Activated CD8-positive, alpha-beta memory T cell treated with anti-CD3 and anti-CD28 coated beads for 48 hours (primary cell): Measurements from ENCODE around the gene WNT11.

ENCODE experiments used
- DNase-seq, 3 experiments: peaks; one replicate each; pipeline ENCODE4 v3.0.0-alpha.2; 2020; ENCODE audit warnings: low read depth in 2 of 3, low spot score in 2 of 3

The WNT11 gene

DNA sequence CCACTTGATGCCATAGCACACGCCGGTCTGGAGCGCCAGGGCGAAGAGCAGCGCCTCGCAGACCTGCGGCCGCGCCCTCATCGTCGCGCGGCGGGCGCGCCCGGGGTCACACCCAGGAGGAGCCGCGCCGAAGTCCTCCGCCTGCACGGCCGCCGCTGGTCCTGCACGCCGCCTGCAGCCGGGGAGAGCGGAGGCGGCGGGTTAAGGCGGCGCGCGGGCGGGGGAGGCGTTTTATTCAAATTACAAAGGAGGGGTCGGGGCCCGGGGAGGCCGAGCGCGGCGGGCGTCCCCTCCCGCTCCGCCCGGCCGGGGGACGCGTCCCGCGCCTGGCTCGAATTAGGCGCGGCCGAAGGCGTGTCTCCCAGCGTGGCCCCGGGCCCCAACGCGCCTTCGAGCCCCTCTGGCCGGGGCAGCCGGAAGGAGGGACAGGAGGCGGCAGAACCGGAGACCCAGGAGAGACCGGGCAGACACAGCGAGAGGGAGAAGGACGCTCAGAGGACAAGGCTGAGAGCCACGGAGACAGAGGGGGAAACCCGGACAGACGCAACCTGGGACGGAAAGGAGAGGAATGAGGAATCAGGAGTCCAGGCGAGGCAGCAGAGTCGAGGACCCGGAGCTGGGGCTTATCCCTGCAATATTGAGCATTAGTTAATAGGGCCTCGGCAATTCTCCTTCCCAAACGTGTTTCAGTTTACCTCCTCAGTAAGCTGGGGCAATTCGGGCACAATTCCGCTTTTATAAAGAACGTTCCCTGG lies at the start of gene WNT11:
TSS of gene WNT11 (minus strand) at position 176 of the 755 bp plus-strand sequence. CDS start at position 81, 95 bp downstream.
- DNase-seq: no peak

DNA sequence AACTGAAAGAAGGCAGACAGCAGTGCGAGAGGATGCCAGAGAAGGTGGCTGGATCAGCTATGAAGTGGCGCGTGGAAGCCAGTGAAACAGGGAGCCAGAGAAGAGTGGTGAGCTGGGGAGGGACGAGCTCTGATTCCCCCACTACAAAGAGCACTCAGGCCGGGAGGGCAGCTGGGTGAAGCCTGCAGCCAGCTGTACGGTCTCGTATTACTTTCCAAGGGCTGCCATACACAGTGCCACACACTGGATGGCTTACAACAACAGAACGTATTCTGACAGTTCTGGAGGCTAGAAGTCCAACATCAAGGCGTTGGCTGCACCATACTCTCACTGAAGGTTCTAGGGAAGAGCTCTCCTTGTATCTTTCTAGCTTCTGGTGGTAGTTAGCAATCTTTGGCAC lies 47.1 kb upstream of the WNT11 start:
- DNase-seq: no peak

DNA sequence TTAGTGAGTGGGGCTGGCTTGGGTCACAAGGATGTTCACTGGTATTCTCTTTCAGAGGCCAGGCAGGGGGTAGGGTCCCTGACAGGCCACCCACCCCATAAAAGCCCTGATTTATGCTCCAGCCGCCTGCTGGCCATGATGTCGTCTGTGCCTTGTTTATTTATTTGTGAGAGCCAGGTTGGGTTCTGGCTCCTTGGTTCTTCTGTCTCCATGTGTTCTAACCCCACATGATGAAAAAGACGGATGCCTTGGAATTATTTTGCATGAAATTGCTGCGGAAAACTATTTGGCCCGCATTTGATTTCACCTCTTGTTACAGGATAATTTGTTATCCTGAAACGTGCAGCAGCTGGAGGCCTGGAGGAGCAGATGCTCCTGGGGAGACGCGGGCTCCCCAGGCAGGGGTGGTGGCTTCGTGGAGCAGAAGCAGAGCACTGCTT lies 46.3 kb upstream of the WNT11 start:
- DNase-seq: no peak

DNA sequence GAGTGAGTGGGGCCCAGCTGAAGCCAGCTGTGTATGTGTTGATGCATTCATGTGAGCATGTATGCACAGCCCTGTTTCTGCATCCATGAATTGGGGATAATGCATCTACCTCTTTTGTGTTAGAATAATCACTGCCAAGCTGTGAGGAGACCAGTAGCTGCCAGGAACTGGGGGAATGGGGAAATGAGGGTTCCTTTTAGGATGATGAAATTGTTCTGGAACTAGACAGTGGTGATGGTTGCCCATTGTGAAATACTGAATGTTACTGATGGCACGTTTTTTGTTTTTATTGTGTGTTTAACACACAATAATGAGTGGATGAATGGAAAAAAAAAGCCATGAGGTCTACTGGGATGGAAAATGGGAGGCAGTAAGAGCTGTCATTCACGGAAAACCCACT lies 45.3 kb upstream of the WNT11 start:
- DNase-seq: no peak

DNA sequence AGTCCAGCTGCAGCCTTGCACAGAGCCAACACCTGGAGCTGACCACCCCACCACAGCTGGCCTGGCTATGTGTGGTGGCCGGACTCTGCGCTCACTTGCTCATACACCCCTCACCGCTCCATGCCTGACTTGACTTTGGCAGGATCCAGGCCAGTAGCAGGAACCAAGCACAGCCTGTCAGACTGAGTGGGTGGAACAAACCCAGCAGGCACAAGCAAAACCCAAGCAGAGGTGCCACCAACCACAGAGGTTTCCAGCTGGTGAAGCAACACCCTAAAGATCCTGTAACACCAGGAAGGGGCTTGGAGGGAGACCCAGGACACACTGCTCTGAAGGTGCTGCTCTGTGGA lies 44.9 kb upstream of the WNT11 start:
- DNase-seq: no peak

DNA sequence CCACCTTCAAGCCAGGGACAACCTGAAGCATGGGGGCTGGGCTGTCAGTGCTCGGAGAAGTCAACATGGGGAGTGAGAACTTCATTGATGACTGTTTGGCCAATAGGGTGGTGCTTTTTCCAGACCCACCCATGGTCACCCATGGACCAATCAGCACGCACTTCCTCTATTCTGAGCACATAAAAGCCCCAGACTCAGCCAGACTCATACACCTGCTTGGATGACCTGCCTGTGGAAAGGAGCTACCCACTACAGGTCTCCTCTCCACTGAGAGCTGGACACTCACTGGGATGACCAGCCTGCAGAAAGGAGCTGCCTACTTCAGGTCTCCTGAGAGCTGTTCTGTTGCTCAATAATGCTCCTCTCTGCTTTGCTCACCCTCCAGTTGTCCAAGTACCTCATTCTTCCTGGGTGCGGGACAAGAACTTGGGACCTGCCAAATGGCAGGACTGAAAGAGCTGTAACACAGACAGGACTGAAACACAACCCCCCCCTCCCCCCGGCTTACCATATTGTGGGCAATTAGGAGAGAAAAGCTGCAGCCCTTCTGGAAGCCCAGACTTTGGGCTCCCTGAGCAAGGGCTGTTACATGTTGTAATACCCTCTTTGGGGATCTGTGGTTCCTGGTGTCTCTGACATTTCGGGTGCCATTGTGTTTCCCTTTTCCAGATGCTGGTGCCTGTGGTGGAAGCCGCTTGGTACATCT lies 44.4 kb upstream of the WNT11 start:
- no peak for DNase-seq

DNA sequence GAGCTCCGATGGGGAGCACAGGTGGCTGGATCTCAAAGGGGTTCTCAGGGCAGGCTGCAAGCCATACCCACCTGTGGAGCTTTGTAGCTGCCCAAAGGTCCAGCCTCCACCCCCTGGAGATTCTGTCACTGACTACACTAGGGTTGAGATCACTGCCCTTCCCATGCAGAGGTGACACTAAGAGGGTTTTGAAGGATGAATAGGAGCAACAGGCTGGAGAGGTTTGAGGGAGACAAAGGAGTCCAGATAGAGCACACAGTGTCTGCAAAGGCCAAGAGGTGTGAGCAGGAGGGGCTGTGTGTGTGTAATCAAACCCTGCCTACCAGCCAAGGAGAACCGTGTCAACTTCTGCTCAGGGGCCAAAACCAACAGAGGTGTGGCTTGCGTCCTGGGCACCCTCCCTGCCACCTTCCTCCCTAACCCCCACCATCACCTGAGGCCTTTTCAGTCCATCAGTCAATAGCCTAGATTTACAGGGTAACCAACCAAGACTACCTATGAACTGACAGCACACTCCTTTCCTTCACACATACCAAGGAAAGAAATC lies 43.0 kb upstream of the WNT11 start:
- DNase-seq: no peak

DNA sequence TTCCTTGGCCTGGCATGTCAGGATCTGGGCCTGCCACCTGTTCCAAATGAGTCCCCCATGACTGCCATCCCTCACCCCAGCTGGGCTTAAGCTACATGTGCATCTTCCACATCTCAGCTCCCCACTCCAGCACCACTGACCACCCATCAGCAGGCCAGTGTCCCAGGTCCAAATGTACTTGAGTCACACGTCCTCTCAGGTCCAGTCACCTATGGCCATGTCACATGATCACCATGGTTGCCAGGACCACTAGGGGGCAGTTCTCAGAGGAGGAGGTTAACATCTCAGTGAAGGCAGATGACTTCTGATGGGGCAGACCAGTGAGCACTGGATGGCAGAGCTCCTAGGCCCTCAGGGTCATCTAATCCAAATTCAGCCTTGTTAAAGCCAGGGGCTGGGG lies 41.9 kb upstream of the WNT11 start:
- DNase-seq: no peak

DNA sequence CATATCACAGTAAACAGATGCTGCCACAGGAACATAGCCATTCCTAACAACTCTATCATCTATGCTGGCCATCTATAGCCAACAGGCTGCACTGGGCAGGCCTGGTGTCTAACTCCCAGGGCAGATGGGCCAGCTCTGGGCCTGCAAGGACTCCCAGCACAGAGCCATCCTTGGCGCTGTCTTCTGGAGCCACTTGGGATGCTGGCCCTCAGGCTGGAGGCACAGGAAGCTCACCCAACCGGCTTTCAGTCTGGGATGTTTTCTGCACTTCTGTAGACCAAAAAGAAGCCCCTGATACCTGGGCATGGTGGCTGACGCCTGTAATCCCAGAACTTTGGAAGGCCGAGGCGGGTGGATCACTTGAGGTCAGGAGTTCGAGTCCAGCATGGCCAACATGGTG lies 40.8 kb upstream of the WNT11 start:
- DNase-seq: no peak

DNA sequence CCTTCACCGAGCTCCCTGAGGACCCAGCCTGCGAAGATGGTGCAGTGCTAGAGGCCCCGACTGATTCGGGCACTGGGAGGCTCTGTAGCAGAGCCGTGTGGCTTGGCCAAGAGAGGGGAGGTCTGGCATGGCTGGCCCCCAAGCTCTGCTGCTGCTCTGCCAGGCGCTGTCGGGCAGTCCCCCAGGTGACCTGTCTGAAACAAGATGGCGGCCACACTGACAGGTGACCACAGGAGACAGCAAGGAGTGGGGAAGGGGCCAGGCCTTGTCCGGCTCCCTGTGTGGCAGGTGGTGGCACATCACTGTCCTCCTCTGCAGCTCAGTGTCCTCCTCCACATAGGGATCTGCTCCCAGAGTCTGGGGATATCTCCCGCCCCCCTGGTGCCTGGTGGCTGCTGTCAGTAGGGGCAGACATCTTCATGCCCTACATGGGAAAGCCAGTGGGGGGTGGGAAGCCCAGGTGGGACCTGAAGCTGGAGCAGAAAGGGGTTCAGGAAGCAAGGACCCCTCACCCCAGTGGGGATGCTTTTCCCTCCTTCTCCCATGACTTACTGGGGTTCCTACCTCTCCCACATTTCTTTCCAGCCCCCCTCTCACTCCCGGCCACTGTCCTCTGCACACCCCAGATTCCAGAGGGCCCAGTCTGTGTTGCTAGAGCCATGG lies 40.1 kb upstream of the WNT11 start:
- no peak for DNase-seq

DNA sequence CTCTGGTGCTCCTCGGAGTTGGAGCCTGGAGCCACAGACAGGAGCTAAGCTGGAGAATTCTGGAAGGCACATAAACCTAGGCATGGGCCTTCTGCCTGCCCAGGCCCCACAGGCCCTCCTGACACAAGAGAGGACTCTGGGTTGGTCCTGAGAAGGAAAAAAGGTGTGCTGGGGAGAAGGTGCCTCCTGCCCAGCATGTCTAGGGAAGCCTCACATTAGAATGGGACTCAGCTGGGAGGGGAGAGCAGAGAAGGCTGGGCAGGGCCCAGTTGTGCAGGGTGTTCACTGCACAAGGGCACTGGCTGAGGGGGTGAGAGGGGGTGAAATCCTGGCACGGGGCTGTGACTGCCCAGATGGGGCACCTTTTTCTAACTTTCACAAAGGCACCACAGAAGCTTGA lies 39.4 kb upstream of the WNT11 start:
- DNase-seq: no peak

DNA sequence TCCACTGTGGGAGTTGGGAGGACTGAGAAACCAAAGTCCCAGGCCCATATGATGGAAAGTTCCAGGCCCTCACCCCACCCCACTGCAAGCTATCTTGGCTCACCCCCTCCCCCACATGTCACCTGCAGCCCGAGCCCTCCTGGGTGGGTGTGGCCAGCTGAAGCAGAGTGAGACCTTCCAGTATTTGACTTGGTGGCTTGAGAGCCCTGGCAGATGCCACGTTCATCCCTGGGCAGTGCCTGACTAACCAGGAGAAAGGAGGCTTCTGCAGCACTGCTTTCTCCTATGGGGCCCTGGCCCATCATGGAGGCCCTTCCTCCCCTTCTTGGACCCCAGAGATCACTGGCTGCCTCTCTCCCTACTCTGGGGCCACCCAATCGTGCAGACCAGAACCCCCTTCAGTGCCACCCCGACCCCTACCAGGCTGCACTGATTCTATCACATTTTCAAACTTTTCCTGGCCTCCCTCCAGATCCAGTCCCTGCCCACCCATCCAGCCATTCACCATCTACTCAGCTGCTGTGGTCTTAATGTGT lies 38.1 kb upstream of the WNT11 start:
- DNase-seq: no peak

DNA sequence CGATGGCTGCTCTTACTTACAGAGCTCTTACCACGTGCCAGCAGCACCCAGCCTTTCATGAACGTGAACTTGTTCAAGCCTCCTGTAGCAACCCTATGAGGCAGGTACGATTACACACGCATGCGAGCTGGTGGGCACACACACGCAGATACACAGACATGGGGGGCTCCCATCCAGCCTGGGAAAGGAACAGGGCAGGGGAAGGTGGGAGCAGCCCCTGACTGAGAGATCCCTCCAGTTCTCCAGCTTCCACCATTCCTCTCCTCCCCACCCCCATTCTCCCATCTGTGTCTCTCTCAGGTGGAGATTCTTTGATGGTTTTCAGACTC lies 37.6 kb upstream of the WNT11 start:
- no peak for DNase-seq

DNA sequence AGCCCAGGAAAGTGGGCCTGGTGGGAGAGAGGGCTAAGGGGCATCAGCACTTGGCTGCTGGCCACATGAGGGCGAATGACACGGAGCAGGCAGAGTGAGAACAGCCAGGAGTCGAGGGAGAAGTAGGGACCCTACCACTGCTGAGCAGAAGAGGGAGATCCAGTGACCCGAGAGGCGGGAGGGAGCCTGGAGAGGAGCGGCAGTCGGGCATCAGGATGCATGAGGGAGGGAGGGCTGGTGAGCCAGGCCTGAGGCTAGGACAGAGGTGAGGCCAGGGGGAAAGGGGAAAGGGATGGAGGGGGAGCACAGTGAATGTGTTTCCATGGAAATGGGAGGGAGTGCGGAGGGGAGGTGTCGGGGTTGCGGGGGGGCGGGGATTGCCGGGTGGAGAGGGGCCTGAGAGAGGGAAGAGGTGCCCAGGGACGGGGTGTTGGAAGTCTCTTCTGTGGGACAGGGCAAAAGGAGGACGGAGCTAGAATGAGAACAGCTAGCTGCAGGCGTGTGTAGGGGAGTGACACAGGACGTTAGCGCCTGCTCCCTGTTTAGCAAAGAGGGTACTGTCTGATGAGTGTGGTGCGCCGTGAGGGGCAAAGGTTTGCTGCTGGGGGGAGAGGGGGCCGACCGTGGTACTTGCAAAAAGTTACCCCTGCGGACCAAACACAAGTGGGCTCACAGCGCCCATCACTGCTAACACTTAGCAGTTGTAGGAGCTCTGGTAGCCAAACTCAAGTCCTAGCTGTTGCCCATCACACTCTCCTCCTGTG lies 37.1 kb upstream of the WNT11 start:
- DNase-seq: no peak

DNA sequence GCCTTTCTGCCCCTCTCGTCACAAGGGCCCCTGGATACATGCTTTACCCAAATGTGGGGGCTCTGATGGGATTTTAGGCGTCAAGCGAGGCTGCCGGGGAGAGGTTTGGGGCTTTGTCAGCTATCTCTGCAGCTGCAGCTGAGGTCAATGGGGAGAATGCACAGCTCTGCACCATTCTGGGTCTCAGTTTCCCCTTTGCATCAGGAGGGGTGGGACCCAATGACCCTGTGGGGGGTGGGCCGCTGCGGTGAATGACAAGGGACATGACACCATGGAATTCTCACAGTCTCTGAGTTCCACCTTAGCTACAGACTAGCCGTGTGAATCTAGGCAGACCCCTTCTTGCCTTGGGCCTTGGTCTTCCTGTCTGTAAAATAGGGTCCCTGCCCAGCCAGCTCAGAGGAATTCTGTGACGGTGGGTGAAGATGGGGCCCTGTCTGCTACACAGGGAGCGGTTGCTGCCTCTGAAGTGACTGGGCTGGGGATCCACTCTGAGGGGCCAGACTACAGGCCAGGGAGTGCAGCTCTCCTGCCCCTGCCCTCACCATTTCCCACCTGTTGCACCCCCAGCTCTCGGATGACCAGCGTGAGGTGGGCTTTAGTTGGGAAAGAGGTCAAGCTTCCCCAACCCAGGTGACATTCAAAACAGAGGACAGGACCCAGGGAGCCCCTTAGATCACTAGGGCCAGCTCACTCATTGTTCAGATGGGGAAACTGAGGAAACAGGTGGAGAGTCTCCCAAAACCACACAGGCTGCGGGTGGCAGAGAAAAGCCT lies 35.9 kb upstream of the WNT11 start:
- no peak for DNase-seq

DNA sequence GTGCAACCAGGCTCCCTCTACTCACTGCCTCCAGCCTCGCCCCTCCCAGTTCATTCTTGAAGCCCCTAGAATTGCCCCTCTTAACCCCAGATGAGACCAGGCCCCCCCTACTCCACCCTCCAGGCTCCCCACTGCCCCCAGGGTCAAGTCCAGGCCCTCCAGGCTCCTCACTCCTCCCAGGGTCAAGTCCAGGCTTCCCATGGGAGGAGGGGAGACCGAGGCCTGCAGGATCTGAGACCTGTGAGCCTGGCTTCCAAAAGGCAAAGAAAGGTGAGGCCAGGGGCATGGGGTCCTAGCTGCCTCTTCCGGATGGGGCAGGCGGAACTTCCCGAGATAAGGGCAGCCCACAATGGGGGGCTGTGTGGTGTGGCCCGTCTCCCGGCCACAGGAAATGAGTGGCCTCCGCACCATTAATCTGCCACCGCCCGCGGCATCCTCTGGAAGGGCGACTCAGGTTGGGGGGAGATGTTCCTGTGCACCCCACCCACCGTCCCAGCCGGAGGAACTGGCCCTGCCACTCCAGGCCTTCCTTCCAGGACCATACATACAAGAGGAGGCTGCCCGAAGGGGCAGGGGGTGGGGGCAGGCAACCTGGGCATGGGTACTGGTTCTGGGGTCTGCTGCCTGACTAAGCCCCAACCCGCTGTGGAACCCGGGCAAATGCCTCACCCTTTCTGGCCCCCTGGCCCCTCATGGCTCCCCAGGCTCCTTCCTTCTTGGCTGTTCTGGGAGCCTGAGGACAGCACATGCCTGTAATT lies 35.1 kb upstream of the WNT11 start:
- DNase-seq: no peak

DNA sequence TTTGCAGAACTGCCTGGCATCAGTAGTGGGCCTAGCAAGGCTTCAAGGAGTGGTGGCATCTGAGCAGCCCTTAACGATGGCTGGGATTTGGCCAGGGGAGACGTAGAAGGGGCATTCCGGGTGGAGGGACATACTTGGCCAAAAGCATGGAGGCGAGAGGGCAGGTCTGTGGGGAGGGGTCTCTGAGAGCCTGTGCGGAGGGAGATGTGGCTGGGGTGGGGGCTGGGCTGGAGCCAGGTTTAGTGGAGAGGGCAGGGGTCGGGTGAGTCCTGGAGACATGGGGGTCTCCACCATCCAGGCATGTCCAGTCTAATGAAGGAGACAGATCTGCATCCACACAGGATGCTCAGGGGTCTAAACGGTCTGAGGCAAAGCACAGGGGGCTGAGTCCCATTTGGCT lies 34.4 kb upstream of the WNT11 start:
- DNase-seq: no peak

DNA sequence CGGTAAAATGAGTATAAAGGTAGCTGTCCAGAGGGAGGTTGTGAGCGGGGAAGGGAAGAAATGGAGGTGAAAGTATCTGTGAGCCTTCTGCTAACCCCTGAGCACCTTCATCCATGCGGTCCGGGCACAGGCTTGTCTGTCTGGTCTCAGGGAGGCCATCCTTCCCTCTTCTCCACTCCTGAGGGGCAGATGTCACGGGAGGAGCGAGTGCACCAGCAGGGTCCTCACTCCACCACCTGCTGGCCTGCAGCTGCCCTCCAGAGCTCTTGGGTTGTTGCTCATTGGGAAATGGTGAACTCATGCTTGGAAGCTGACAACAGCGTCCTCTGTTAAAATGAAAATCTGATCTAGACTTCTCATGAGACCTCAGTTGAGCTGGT lies 33.8 kb upstream of the WNT11 start:
- DNase-seq: no peak

DNA sequence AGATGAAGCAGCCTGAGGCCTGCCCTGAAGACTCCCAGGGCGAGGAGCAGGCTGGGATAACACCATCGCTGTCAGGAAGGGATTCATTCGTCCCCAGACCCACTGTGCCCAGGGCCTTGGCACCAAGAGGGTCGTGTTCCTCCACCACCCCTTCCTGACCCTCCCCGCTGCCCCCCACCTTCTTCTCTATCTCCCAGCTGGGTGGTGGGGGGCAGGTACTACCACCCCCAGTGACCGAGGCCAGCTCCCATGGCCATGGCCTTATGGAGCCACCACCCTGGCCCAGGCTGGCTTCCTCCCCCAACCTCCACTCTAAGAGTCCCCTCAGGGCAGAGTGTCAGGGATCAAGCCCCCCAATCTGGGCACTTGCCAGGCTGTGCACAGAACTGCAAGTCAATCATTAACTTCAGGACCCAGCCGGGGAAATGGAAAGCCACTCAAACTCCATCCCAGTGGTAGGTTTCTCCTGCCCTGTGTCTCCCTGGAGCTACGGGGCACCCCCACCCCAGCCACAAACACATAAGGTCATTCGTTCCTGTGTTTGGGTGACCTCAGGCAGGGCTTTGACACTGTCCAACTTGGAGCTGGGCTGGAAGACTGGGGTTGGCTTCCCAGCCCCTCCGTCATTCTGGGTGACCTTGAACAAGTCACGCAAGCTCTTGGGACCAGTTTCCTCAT lies 33.3 kb upstream of the WNT11 start:
- no peak for DNase-seq
